HepG2 (cell line): Measurements from ENCODE around the gene PPP4C. TPM values are rescaled to one million over a fixed set of nuclear protein-coding genes. Genes with fewer than 3 reads are reported as not detected.
A peak's percentile ranks its signal among the peaks of the same experiment; 100 is the strongest.

Experiments used
- ATAC-seq: fragments of 200-7000 bp; cut with Tn5 transposase; 3 replicates; pipeline ENCODE4 v1.9.1; 2020; ENCODE audit warnings: mild to moderate bottlenecking, moderate library complexity
- BruUV-seq: library from RNA; stranded (reverse); fragments of 400-500 nt; replicated peaks from 2 replicates; lab custom pipeline; 2021; lab: Mats Ljungman, UMichigan
- CTCF ChIA-PET: fragments of 300-600 bp; formaldehyde crosslinking; extraction: SDS; loops from one replicate; lab custom pipeline; 2021; ENCODE audit warnings: low total read pairs, inconsistent platforms, low intra/inter-chr PET ratio; lab: Yijun Ruan, JAX
- POLR2A ChIA-PET: fragments of 350-600 bp; sonication (Branson Sonifier 250); formaldehyde crosslinking; loops from one replicate; lab custom pipeline; 2020; ENCODE audit warnings: antibody characterized with exemption, inconsistent platforms; lab: Yijun Ruan, JAX
- DNase-seq: peaks from one replicate; pipeline ENCODE4 v3.0.0-alpha.2; 2015; ENCODE audit warnings: low spot score
- FAIRE-seq: peaks from 3 replicates; lab custom pipeline; 2011; peaks lifted over from hg19 to GRCh38; lab: Jason Lieb, UNC
- H2AFZ ChIP-seq: one replicate; pipeline ENCODE4 v1.6.1; 2011; ENCODE audit warnings: low read length, inconsistent platforms
- H3K27ac ChIP-seq: fragments of 300-600 bp; 3 replicates; pipeline ENCODE4 v1.8.0; 2011; ENCODE audit warnings: mixed run types, mild to moderate bottlenecking, mixed read lengths, low read length, inconsistent platforms; ENCODE audit not compliant: insufficient read depth; ENCODE audit errors: extremely low read length
- H3K27me3 ChIP-seq, 2 experiments: fragments of 200-600 bp in 1 of 2; 2 replicates in 1 of 2; 3 replicates in 1 of 2; pipeline versions ENCODE4 v1.6.0 to v1.8.0; 2011; ENCODE audit warnings: low read length in 2 of 2, mild to moderate bottlenecking in 2 of 2, moderate library complexity in 2 of 2, inconsistent platforms in 1 of 2; ENCODE audit not compliant: insufficient read depth in 2 of 2, control insufficient read depth in 1 of 2
- H3K36me3 ChIP-seq, 2 experiments: fragments of 200-600 bp in 1 of 2; replicated peaks in 1 of 2; 2 replicates in 1 of 2; 3 replicates in 1 of 2; pipeline versions ENCODE4 v1.5.1 to v1.8.0; 2011; ENCODE audit warnings: low read length in 2 of 2, inconsistent platforms in 1 of 2; ENCODE audit not compliant: insufficient read depth in 2 of 2, control insufficient read depth in 1 of 2
- H3K4me1 ChIP-seq: 2 replicates; pipeline ENCODE4 v1.5.1; 2012; ENCODE audit warnings: low read length, inconsistent platforms; ENCODE audit not compliant: insufficient read depth
- H3K4me2 ChIP-seq: 2 replicates; pipeline ENCODE4 v1.6.0; 2011; ENCODE audit warnings: low read depth, low read length, inconsistent platforms
- H3K4me3 ChIP-seq, 3 experiments: fragments of 200-600 bp in 1 of 3; sonication (generic), shearing (Covaris generic) in 1 of 3; replicated peaks in 1 of 3; 2 replicates each; pipeline ENCODE4 v1.5.1; 2011 to 2016; ENCODE audit warnings: low read length in 3 of 3, inconsistent platforms in 2 of 3, low read depth in 2 of 3, mild to moderate bottlenecking in 2 of 3, control low read depth in 1 of 3, mixed read lengths in 1 of 3; ENCODE audit not compliant: insufficient read depth in 1 of 3
- H3K79me2 ChIP-seq: one replicate; pipeline ENCODE4 v1.6.1; 2011; ENCODE audit warnings: low read length, inconsistent platforms; ENCODE audit not compliant: insufficient read depth
- H3K9ac ChIP-seq: 2 replicates; pipeline ENCODE4 v1.6.0; 2011; ENCODE audit warnings: mild to moderate bottlenecking, low read depth, low read length, inconsistent platforms; ENCODE audit not compliant: insufficient read depth
- H3K9me3 ChIP-seq: 2 replicates; pipeline ENCODE4 v1.5.1; 2012; ENCODE audit warnings: mild to moderate bottlenecking, low read length
- H4K20me1 ChIP-seq: 2 replicates; pipeline ENCODE4 v1.6.0; 2011; ENCODE audit warnings: inconsistent platforms, mild to moderate bottlenecking, low read length, moderate library complexity; ENCODE audit not compliant: insufficient read depth
- ATF7-NPFF ChIP-seq: sonication (generic); formaldehyde crosslinking; IDR thresholded peaks from 2 replicates; pipeline ENCODE4 v1.8.1; 2023; ENCODE audit warnings: mild to moderate bottlenecking, low read depth, missing genetic modification reagents, moderate library complexity
- BRF2 ChIP-seq: sonication (generic); formaldehyde crosslinking; IDR thresholded peaks from 2 replicates; pipeline ENCODE4 v1.8.1; 2022; ENCODE audit warnings: mild to moderate bottlenecking, missing genetic modification reagents
- CBX1 ChIP-seq: IDR thresholded peaks from one replicate; pipeline ENCODE4 v1.6.1; 2016; ENCODE audit warnings: antibody characterized with exemption, low read depth
- GABPB1 ChIP-seq: IDR thresholded peaks from 2 replicates; pipeline ENCODE4 v1.6.1; 2016; ENCODE audit warnings: mild to moderate bottlenecking, missing genetic modification reagents, moderate library complexity, missing compliant biosample characterization
- MIXL1 ChIP-seq: IDR thresholded peaks from 2 replicates; pipeline ENCODE4 v1.6.1; 2016
- MYNN ChIP-seq: sonication (generic); formaldehyde crosslinking; IDR thresholded peaks from 2 replicates; pipeline ENCODE4 v1.4.0; 2020; ENCODE audit warnings: mild to moderate bottlenecking, low read depth, missing genetic modification reagents
- NR0B2 ChIP-seq: sonication (generic); formaldehyde crosslinking; IDR thresholded peaks from 2 replicates; pipeline ENCODE4 v1.4.0; 2020; ENCODE audit warnings: mild to moderate bottlenecking, missing genetic modification reagents
- PHF8 ChIP-seq: sonication (generic); formaldehyde crosslinking; IDR thresholded peaks from 2 replicates; pipeline ENCODE4 v1.5.0; 2020; ENCODE audit warnings: missing genetic modification reagents
- RXRA ChIP-seq: sonication (generic); formaldehyde crosslinking; IDR thresholded peaks from 2 replicates; pipeline ENCODE4 v1.5.1; 2020; ENCODE audit warnings: missing genetic modification reagents
- ZNF225 ChIP-seq: sonication (generic); formaldehyde crosslinking; IDR thresholded peaks from 2 replicates; pipeline ENCODE4 v1.4.0; 2020; ENCODE audit warnings: mild to moderate bottlenecking, missing genetic modification reagents
- ZNF280D ChIP-seq: sonication (generic); formaldehyde crosslinking; IDR thresholded peaks from 2 replicates; pipeline ENCODE4 v1.5.1; 2020; ENCODE audit warnings: mild to moderate bottlenecking, missing genetic modification reagents
- ZNF687 ChIP-seq: sonication (generic); formaldehyde crosslinking; IDR thresholded peaks from 2 replicates; pipeline ENCODE4 v1.5.1; 2020; ENCODE audit warnings: mild to moderate bottlenecking, missing genetic modification reagents, moderate library complexity
- WGBS: methylation state at CpG from one replicate; pipeline ENCODE4 v1.1.6; 2017; ENCODE audit warnings: low lambda C conversion rate; 5-methylcytosine and 5-hydroxymethylcytosine counted together
- in situ Hi-C: cut with HindIII; loops from 2 replicates; pipeline ENCODE4 v1.10.0; 2017; ENCODE audit warnings: low pct_unique_long_range_greater_than_20kb; ENCODE audit not compliant: extremely low pct_ligation_motif_present
- intact Hi-C: fragments of 100-400 bp; cut with micrococcal nuclease; formaldehyde crosslinking; loops from one replicate; pipeline ENCODE4 v1.10.0; 2022; ENCODE audit not compliant: unreplicated experiment
- polyA plus RNA-seq, 8 experiments: library from polyadenylated mRNA; depleted of rRNA in 3 of 8; stranded (reverse) in 7 of 8; unstranded in 1 of 8; fragments of >200 nt; fragmentation: Illumina TruSeq in 4 of 8; extraction: Trizol in 4 of 8; gene quantifications; 2 replicates each; pipeline versions ENCODE4 v1.2.1 to v1.2.3, GENCODE V29; 2011 to 2016; ENCODE audit warnings: low read depth in 4 of 8, missing spikeins in 1 of 8, mixed read lengths in 1 of 8; ENCODE audit not compliant: insufficient read depth in 1 of 8
- total RNA-seq, 5 experiments: library from RNA; depleted of rRNA; stranded (reverse); fragments of >200 nt; fragmentation: Illumina TruSeq; extraction: Trizol; gene quantifications; 2 replicates each; pipeline ENCODE4 v1.2.3, GENCODE V29; 2016; ENCODE audit warnings: low read depth in 1 of 5

The PPP4C gene
- total and polyA plus RNA-seq, 2 of the 13 experiments (the other 11 are each of a cell fraction or from before 2014, with no cell fraction given): 176 to 220 TPM

- Histone ChIP-seq H3K27ac (no peak overlapping the region), H3K27me3 (no peaks in the 10 kb centered on the region), H2AFZ (no peak overlapping the region), H3K9me3 (no peaks in the 10 kb centered on the region), H3K9ac (peak overlapping the region; percentile 45; the same call in 1 of the 2 replicates), H4K20me1 (no peaks in the 10 kb centered on the region), H3K4me1 (peaks cover 52% of the 10 kb centered on the region), H3K4me3 (peak overlapping the region in 2 of 3 experiments; percentile 15 to 61; a peak in 4 of 6 replicates), H3K36me3 (peaks cover 9 to 17% of the 10 kb centered on the region in 2 experiments; a peak in 4 of 5 replicates), H3K4me2 (peak overlapping the region; percentile 83), H3K79me2 (no peaks in the 10 kb centered on the region)
- FAIRE-seq (no peak), ATAC-seq (peak; percentile 22), DNase-seq (no peak)
- in situ Hi-C loops: loop anchor here (25.0 kb wide), 1 partner anchor 548 kb away; no protein-coding TSS in a partner anchor
- ChIA-PET CTCF (no interaction called here), POLR2A (interaction anchor here (0.9 to 6.0 kb wide), 5 partner anchors 8 to 23 kb away, joined by 4 to 120 read pairs (median 14); partner anchors contain the start of genes ALDOA and PPP4C)
- BruUV-seq: no TSS peak
- 26% methylated on average over 22 of the region's 22 CpGs for WGBS
- intact Hi-C loops: loop anchor here (10.0 kb wide), 1 partner anchor 566 kb away; the partner anchor contains the start of genes FBRS and PRR14
- 0 out of 2 replicates have a peak, but pooled peaks have one; percentile 34 for TF ChIP-seq MYNN (CRISPR knock-in tag)
- no peak for TF ChIP-seq CBX1
- TF ChIP-seq ATF7-NPFF (CRISPR knock-in tag): peak; percentile 30; the same call in 1 of the 2 replicates
- 0 out of 2 replicates have a peak, but pooled peaks have one; percentile 42 for TF ChIP-seq ZNF280D (CRISPR knock-in tag)
- peak; percentile 40; the same call in 1 of the 2 replicates for TF ChIP-seq RXRA (CRISPR knock-in tag)
- no peak for TF ChIP-seq MIXL1 (CRISPR knock-in tag)
- TF ChIP-seq ZNF225 (CRISPR knock-in tag): 0 out of 2 replicates have a peak, but pooled peaks have one; percentile 17
- peak; percentile 45; the same call in 1 of the 2 replicates for TF ChIP-seq GABPB1
- TF ChIP-seq ZNF687 (CRISPR knock-in tag): peak; percentile 90
- 0 out of 2 replicates have a peak, but pooled peaks have one; percentile 29 for TF ChIP-seq PHF8 (CRISPR knock-in tag)
- no peak for TF ChIP-seq BRF2 (CRISPR knock-in tag)
- 0 out of 2 replicates have a peak, but pooled peaks have one; percentile 20 for TF ChIP-seq NR0B2 (CRISPR knock-in tag)
Observed at GRCh38 chr16:30088832-30089624, 13.2 kb downstream of the PPP4C start.
